Brain microvascular endothelial cell (primary cell): Measurements from ENCODE around the gene AKAP11.

ENCODE experiments used
- DNase-seq: peaks from one replicate; pipeline ENCODE4 v3.0.0-alpha.2; 2020
- H3K27ac ChIP-seq: fragments of 250-450 bp; sonication (Bioruptor Pico); 2 replicates; pipeline ENCODE4 v1.5.1; 2020; ENCODE audit warnings: mild to moderate bottlenecking, moderate library complexity
- H3K27me3 ChIP-seq: fragments of 250-450 bp; sonication (Bioruptor Pico); replicated peaks from 2 replicates; pipeline ENCODE4 v1.5.1; 2020; ENCODE audit warnings: mild to moderate bottlenecking
- H3K36me3 ChIP-seq: fragments of 250-450 bp; sonication (Bioruptor Pico); replicated peaks from 2 replicates; pipeline ENCODE4 v1.5.1; 2020; ENCODE audit warnings: mild to moderate bottlenecking
- H3K4me3 ChIP-seq: 2 replicates; pipeline ENCODE4 v1.5.1; 2011; ENCODE audit warnings: low read depth, mild to moderate bottlenecking, control low read depth, low read length, moderate library complexity
- CTCF ChIP-seq: IDR thresholded peaks from 2 replicates; pipeline ENCODE4 v1.5.1; 2011; ENCODE audit warnings: low read depth, mild to moderate bottlenecking, moderate library complexity, low read length, control low read depth, inconsistent platforms; ENCODE audit errors: missing control alignments
- in situ Hi-C: cut with HindIII; loops from 2 replicates; pipeline ENCODE4 v1.10.0; 2017; ENCODE audit warnings: low sequenced_read_pairs, low pct_ligation_motif_present

AKAP11 gene

GRCh38 chr13:42355491-42356183, 83.7 kb downstream of the AKAP11 start:
- Histone ChIP-seq H3K27me3 (no peaks in the 10 kb centered on the region), H3K27ac (no peak overlapping the region), H3K36me3 (no peaks in the 10 kb centered on the region), H3K4me3 (no peak overlapping the region)
- no peak for DNase-seq
- no peak for TF ChIP-seq CTCF
- in situ Hi-C loops = no loop called here

- in situ Hi-C loops = no loop called here
- DNase-seq = no peak
- Histone ChIP-seq H3K36me3 (no peaks in the 10 kb centered on the region), H3K4me3 (no peak overlapping the region), H3K27me3 (no peaks in the 10 kb centered on the region), H3K27ac (no peak overlapping the region)
- TF ChIP-seq CTCF = no peak
Observed at GRCh38 chr13:42356184-42356575, 84.2 kb downstream of the AKAP11 start.

GRCh38 chr13:42360046-42360574, 88.2 kb downstream of the AKAP11 start:
- Histone ChIP-seq H3K27ac (no peak overlapping the region), H3K4me3 (no peak overlapping the region), H3K36me3 (no peaks in the 10 kb centered on the region), H3K27me3 (no peaks in the 10 kb centered on the region)
- in situ Hi-C loops = no loop called here
- DNase-seq = no peak
- no peak for TF ChIP-seq CTCF

GRCh38 chr13:42361701-42362100, 89.7 kb downstream of the AKAP11 start:
- DNase-seq = no peak
- no peak overlapping the region for H3K4me3 ChIP-seq
- in situ Hi-C loops = no loop called here
- no peaks in the 10 kb centered on the region for H3K36me3 ChIP-seq
- no peaks in the 10 kb centered on the region for H3K27me3 ChIP-seq
- TF ChIP-seq CTCF = no peak
- H3K27ac ChIP-seq = no peak overlapping the region

- peak; percentile 61 for DNase-seq
- Histone ChIP-seq H3K36me3 (no peaks in the 10 kb centered on the region), H3K27ac (peak overlapping the region; percentile 56), H3K27me3 (no peaks in the 10 kb centered on the region), H3K4me3 (no peak overlapping the region)
- in situ Hi-C loops = no loop called here
- TF ChIP-seq CTCF = peak; percentile 56
Observed at GRCh38 chr13:42363941-42364612, 92.1 kb downstream of the AKAP11 start.
